ENCODE results near the gene ZDHHC14.

Gene ZDHHC14

DNA sequence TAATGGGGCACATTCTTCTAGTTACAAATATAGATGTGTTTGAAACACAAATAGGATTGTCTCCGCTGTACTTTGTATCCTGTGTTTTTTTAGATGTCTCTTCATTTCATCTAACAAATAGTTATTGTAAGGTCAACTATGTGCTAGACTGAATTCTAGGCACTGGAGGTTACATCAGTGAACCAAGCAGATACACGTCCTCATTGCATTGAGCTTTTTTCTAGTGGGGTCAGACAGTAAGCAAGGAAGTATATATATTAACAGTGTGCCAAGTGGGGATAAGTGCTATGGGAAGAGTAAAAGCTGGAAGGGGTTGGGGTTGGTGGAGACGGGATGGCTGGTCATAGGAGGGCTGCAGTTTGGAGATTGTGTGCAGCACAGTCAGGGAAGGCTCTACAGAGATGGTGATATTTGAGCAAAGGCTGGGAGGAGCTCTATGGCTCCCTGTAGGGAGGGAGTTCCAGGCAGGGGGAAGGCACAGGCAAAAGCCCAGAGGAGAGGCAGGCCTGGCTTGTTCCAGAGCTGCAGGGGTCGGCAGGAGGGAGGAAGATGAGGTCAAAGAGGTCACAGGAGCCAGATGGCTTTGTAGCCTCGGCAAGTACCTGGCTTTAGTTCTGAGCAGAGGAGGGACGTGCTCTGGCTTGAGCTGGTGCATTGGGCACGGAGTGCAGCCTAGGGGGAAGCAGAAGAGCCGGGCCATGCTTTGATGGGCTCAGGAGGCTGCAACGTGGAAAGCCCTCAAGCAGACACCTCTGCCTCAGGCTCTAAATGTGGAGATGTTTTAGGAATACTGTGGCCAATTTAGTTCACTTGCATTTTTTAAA lies 152.3 kb downstream of the ZDHHC14 start:
- no peak for ATAC-seq
- no peak for TF ChIP-seq ISL1 (CRISPR knock-in tag; IDR thresholded peaks at IDR 0.05)
- no peak for TF ChIP-seq PATZ1 (CRISPR knock-in tag; IDR thresholded peaks at IDR 0.05; ENCODE audit: borderline replicate concordance)
- TF ChIP-seq CSRNP3 (CRISPR knock-in tag; IDR thresholded peaks at IDR 0.05): no peak
- no peak for TF ChIP-seq SNAI2 (CRISPR knock-in tag; IDR thresholded peaks at IDR 0.05)
- no peak for TF ChIP-seq ZNF8 (CRISPR knock-in tag; IDR thresholded peaks at IDR 0.05)
- no peak for TF ChIP-seq TCF4 (CRISPR knock-in tag; IDR thresholded peaks at IDR 0.05; ENCODE audit: borderline replicate concordance)
- no peak for TF ChIP-seq GLIS3 (CRISPR knock-in tag; IDR thresholded peaks at IDR 0.05)
- no peak for TF ChIP-seq ESRRG (CRISPR knock-in tag; IDR thresholded peaks at IDR 0.05)
- TF ChIP-seq CSDC2 (CRISPR knock-in tag; IDR thresholded peaks at IDR 0.05): no peak
- no peak for TF ChIP-seq PPARA (CRISPR knock-in tag; IDR thresholded peaks at IDR 0.05; ENCODE audit: borderline replicate concordance)
- TF ChIP-seq, protein P1, sequence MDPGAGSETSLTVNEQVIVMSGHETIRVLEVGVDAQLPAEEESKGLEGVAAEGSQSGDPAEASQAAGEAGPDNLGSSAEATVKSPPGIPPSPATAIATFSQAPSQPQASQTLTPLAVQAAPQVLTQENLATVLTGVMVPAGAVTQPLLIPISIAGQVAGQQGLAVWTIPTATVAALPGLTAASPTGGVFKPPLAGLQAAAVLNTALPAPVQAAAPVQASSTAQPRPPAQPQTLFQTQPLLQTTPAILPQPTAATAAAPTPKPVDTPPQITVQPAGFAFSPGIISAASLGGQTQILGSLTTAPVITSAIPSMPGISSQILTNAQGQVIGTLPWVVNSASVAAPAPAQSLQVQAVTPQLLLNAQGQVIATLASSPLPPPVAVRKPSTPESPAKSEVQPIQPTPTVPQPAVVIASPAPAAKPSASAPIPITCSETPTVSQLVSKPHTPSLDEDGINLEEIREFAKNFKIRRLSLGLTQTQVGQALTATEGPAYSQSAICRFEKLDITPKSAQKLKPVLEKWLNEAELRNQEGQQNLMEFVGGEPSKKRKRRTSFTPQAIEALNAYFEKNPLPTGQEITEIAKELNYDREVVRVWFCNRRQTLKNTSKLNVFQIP (CRISPR knock-in tag; IDR thresholded peaks at IDR 0.05; ENCODE audit: borderline replicate concordance, low read depth): no peak
- TF ChIP-seq BACH2 (CRISPR knock-in tag; IDR thresholded peaks at IDR 0.05; ENCODE audit: borderline replicate concordance): no peak
- no peak for TF ChIP-seq OSR1 (CRISPR knock-in tag; IDR thresholded peaks at IDR 0.05)
- TF ChIP-seq ZNF70 (CRISPR knock-in tag; IDR thresholded peaks at IDR 0.05): no peak
- TF ChIP-seq, protein P2, sequence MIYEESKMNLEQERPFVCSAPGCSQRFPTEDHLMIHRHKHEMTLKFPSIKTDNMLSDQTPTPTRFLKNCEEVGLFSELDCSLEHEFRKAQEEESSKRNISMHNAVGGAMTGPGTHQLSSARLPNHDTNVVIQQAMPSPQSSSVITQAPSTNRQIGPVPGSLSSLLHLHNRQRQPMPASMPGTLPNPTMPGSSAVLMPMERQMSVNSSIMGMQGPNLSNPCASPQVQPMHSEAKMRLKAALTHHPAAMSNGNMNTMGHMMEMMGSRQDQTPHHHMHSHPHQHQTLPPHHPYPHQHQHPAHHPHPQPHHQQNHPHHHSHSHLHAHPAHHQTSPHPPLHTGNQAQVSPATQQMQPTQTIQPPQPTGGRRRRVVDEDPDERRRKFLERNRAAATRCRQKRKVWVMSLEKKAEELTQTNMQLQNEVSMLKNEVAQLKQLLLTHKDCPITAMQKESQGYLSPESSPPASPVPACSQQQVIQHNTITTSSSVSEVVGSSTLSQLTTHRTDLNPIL (CRISPR knock-in tag; IDR thresholded peaks at IDR 0.05; ENCODE audit: low read depth): no peak
- no peak for TF ChIP-seq ZFP30 (CRISPR knock-in tag; IDR thresholded peaks at IDR 0.05)
- no peak for TF ChIP-seq ZC3H10 (CRISPR knock-in tag; IDR thresholded peaks at IDR 0.05)

GRCh38 chr6:157534134-157534871 lies 153.3 kb downstream of the ZDHHC14 start:
- TF ChIP-seq, protein P3, sequence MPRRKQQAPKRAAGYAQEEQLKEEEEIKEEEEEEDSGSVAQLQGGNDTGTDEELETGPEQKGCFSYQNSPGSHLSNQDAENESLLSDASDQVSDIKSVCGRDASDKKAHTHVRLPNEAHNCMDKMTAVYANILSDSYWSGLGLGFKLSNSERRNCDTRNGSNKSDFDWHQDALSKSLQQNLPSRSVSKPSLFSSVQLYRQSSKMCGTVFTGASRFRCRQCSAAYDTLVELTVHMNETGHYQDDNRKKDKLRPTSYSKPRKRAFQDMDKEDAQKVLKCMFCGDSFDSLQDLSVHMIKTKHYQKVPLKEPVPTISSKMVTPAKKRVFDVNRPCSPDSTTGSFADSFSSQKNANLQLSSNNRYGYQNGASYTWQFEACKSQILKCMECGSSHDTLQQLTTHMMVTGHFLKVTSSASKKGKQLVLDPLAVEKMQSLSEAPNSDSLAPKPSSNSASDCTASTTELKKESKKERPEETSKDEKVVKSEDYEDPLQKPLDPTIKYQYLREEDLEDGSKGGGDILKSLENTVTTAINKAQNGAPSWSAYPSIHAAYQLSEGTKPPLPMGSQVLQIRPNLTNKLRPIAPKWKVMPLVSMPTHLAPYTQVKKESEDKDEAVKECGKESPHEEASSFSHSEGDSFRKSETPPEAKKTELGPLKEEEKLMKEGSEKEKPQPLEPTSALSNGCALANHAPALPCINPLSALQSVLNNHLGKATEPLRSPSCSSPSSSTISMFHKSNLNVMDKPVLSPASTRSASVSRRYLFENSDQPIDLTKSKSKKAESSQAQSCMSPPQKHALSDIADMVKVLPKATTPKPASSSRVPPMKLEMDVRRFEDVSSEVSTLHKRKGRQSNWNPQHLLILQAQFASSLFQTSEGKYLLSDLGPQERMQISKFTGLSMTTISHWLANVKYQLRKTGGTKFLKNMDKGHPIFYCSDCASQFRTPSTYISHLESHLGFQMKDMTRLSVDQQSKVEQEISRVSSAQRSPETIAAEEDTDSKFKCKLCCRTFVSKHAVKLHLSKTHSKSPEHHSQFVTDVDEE (CRISPR knock-in tag; IDR thresholded peaks at IDR 0.05): no peak
- TF ChIP-seq CSDC2 (CRISPR knock-in tag; IDR thresholded peaks at IDR 0.05) (no peak), SNAI2 (CRISPR knock-in tag; IDR thresholded peaks at IDR 0.05) (no peak), ZNF8 (CRISPR knock-in tag; IDR thresholded peaks at IDR 0.05) (no peak), TOX (CRISPR knock-in tag; IDR thresholded peaks at IDR 0.05; ENCODE audit: borderline replicate concordance) (no peak), ISL1 (CRISPR knock-in tag; IDR thresholded peaks at IDR 0.05) (no peak), ZNF565 (CRISPR knock-in tag; conservative IDR thresholded peaks at IDR 0.05; ENCODE audit: low read depth) (no peak), ZFP30 (CRISPR knock-in tag; IDR thresholded peaks at IDR 0.05) (no peak), ARNTL (CRISPR knock-in tag; IDR thresholded peaks at IDR 0.05; ENCODE audit: borderline replicate concordance, low read depth) (no peak), TCF4 (CRISPR knock-in tag; IDR thresholded peaks at IDR 0.05; ENCODE audit: borderline replicate concordance) (no peak), ESRRG (CRISPR knock-in tag; IDR thresholded peaks at IDR 0.05) (no peak), BACH2 (CRISPR knock-in tag; IDR thresholded peaks at IDR 0.05; ENCODE audit: borderline replicate concordance) (no peak), ZC3H10 (CRISPR knock-in tag; IDR thresholded peaks at IDR 0.05) (no peak), PPARA (CRISPR knock-in tag; IDR thresholded peaks at IDR 0.05; ENCODE audit: borderline replicate concordance) (no peak), RARB (CRISPR knock-in tag; IDR thresholded peaks at IDR 0.05) (no peak), ZNF70 (CRISPR knock-in tag; IDR thresholded peaks at IDR 0.05) (no peak), OSR1 (CRISPR knock-in tag; IDR thresholded peaks at IDR 0.05) (no peak), ZFP3 (CRISPR knock-in tag; IDR thresholded peaks at IDR 0.05) (no peak)
- TF ChIP-seq, protein P1 (CRISPR knock-in tag; IDR thresholded peaks at IDR 0.05; ENCODE audit: borderline replicate concordance, low read depth): no peak
- TF ChIP-seq, protein P2 (CRISPR knock-in tag; IDR thresholded peaks at IDR 0.05; ENCODE audit: low read depth): no peak
- ATAC-seq: no peak

Data from SK-N-SH treated with all-trans-retinoic acid at 6 μM for 48 hours (cell line).